ENCODE results near the gene OR2T6.
"Not testable (repeated sequence)": the region's sequence is repeated elsewhere in the genome, so short reads cannot be mapped to it uniquely, and the experiment has no call there.

- TF ChIP-seq, protein P1, sequence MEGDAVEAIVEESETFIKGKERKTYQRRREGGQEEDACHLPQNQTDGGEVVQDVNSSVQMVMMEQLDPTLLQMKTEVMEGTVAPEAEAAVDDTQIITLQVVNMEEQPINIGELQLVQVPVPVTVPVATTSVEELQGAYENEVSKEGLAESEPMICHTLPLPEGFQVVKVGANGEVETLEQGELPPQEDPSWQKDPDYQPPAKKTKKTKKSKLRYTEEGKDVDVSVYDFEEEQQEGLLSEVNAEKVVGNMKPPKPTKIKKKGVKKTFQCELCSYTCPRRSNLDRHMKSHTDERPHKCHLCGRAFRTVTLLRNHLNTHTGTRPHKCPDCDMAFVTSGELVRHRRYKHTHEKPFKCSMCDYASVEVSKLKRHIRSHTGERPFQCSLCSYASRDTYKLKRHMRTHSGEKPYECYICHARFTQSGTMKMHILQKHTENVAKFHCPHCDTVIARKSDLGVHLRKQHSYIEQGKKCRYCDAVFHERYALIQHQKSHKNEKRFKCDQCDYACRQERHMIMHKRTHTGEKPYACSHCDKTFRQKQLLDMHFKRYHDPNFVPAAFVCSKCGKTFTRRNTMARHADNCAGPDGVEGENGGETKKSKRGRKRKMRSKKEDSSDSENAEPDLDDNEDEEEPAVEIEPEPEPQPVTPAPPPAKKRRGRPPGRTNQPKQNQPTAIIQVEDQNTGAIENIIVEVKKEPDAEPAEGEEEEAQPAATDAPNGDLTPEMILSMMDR (conservative IDR thresholded peaks at IDR 0.05) = not testable (repeated sequence)
- not testable (repeated sequence) for TF ChIP-seq EZH2 (IDR thresholded peaks at IDR 0.05; ENCODE audit: low read depth)
These were observed 58.4 kb downstream of the OR2T6 start for GRCh38 chr1:248433811-248434415.

All from PC-9 (cell line).